ENCODE measurements around the gene ZNF385D. TPM values are rescaled to one million over a fixed set of nuclear protein-coding genes. Genes with fewer than 3 reads are reported as not detected.

Gene ZNF385D
- total RNA-seq, 1 experiment from 2014 or later, result 9.6 TPM

- POLR2A ChIA-PET, result no interaction called here
- H3K4me1 Mint-ChIP-seq, result peaks cover 38% of the 10 kb centered on the region
- ATAC-seq, result no peak
- H3K4me3 Mint-ChIP-seq, result no peak overlapping the region
- no peaks in the 10 kb centered on the region for H3K9me3 Mint-ChIP-seq
- TF ChIP-seq ZBTB43 (CRISPR knock-in tag; IDR thresholded peaks at IDR 0.05) (no peak), ZNF425 (CRISPR knock-in tag; conservative IDR thresholded peaks at IDR 0.05) (no peak), USF1 (CRISPR knock-in tag; IDR thresholded peaks at IDR 0.05) (no peak), FOXP1 (CRISPR knock-in tag; IDR thresholded peaks at IDR 0.05; ENCODE audit: borderline replicate concordance) (no peak), TEAD1 (CRISPR knock-in tag; IDR thresholded peaks at IDR 0.05) (no peak), GABPB1 (CRISPR knock-in tag; IDR thresholded peaks at IDR 0.05) (no peak)
- no peak for DNase-seq (ENCODE audit: low spot score)
- CTCF ChIA-PET, result no interaction called here
- H3K36me3 Mint-ChIP-seq, result no peaks in the 10 kb centered on the region
- no peak overlapping the region for H3K27ac Mint-ChIP-seq
- no peaks in the 10 kb centered on the region for H3K27me3 Mint-ChIP-seq (ENCODE audit: low read depth)
Measured at GRCh38 chr3:21673393-21673792, 77.6 kb downstream of the ZNF385D start.

- Mint-ChIP-seq H3K4me3 (no peak overlapping the region), H3K27ac (peak overlapping the region; percentile 60), H3K9me3 (no peaks in the 10 kb centered on the region), H3K27me3 (ENCODE audit: low read depth) (no peaks in the 10 kb centered on the region), H3K4me1 (peaks cover 34% of the 10 kb centered on the region), H3K36me3 (no peaks in the 10 kb centered on the region)
- ChIA-PET CTCF (no interaction called here), POLR2A (no interaction called here)
- DNase-seq (ENCODE audit: low spot score) (no peak), ATAC-seq (peak; percentile 39; the same call in 1 of the 2 replicates)
- no peak for TF ChIP-seq MYBL2 (CRISPR knock-in tag; IDR thresholded peaks at IDR 0.05)
- no peak for TF ChIP-seq HMGA2 (CRISPR knock-in tag; IDR thresholded peaks at IDR 0.05)
- TF ChIP-seq CREB1 (CRISPR knock-in tag; IDR thresholded peaks at IDR 0.05), result no peak
- TF ChIP-seq ZNF423 (CRISPR knock-in tag; IDR thresholded peaks at IDR 0.05), result no peak
- no peak for TF ChIP-seq JAZF1 (CRISPR knock-in tag; IDR thresholded peaks at IDR 0.05)
- no peak for TF ChIP-seq JUN (CRISPR knock-in tag; IDR thresholded peaks at IDR 0.05)
- no peak for TF ChIP-seq PRDM15 (CRISPR knock-in tag; IDR thresholded peaks at IDR 0.05)
- no peak for TF ChIP-seq MAX (CRISPR knock-in tag; IDR thresholded peaks at IDR 0.05)
- no peak for TF ChIP-seq TEAD4 (CRISPR knock-in tag; IDR thresholded peaks at IDR 0.05)
- no peak for TF ChIP-seq SMAD3 (CRISPR knock-in tag; IDR thresholded peaks at IDR 0.05; ENCODE audit: borderline replicate concordance)
- no peak for TF ChIP-seq ATF1 (CRISPR knock-in tag; IDR thresholded peaks at IDR 0.05)
- TF ChIP-seq E2F1 (CRISPR knock-in tag; IDR thresholded peaks at IDR 0.05), result no peak
- no peak for TF ChIP-seq FOXP4 (CRISPR knock-in tag; IDR thresholded peaks at IDR 0.05)
Measured at GRCh38 chr3:21672303-21672702, 78.7 kb downstream of the ZNF385D start.
